CD8-positive, alpha-beta memory T cell (primary cell): Measurements from ENCODE around the gene DUOXA2. TPM values are rescaled to one million over a fixed set of nuclear protein-coding genes. Genes with fewer than 3 reads are reported as not detected.
A peak's percentile ranks its signal among the peaks of the same experiment; 100 is the strongest.

Experiments
- CTCF ChIA-PET: fragments of 350-600 bp; sonication (Branson Sonifier 250); formaldehyde crosslinking; loops from one replicate; lab custom pipeline; 2021; ENCODE audit warnings: antibody characterized with exemption; lab: Charles Lee
- POLR2A ChIA-PET: fragments of 350-600 bp; sonication (Branson Sonifier 250); formaldehyde crosslinking; loops from one replicate; lab custom pipeline; 2021; ENCODE audit warnings: antibody characterized with exemption; lab: Charles Lee
- DNase-seq, 5 donors: peaks; one replicate each; pipeline versions ENCODE4 v3.0.0 to v3.0.0-alpha.2; 2020 to 2022; ENCODE audit warnings: mixed read lengths in 1 of 5
- H3K27ac ChIP-seq: one replicate; pipeline ENCODE4 v1.7.0; 2013; ENCODE audit warnings: low read depth, mild to moderate bottlenecking, low read length, moderate library complexity
- H3K27me3 ChIP-seq: 2 replicates; pipeline ENCODE4 v1.7.0; 2013; ENCODE audit warnings: low read length, mild to moderate bottlenecking; ENCODE audit not compliant: insufficient read depth, poor library complexity, severe bottlenecking
- H3K36me3 ChIP-seq: 2 replicates; pipeline ENCODE4 v1.7.0; 2013; ENCODE audit warnings: mild to moderate bottlenecking, low read length, moderate library complexity; ENCODE audit not compliant: insufficient read depth
- H3K4me1 ChIP-seq: 2 replicates; pipeline ENCODE4 v1.7.0; 2013; ENCODE audit warnings: mild to moderate bottlenecking, low read length, moderate library complexity; ENCODE audit not compliant: insufficient read depth
- H3K4me3 ChIP-seq: 2 replicates; pipeline ENCODE4 v1.7.0; 2013; ENCODE audit warnings: mild to moderate bottlenecking, low read length
- H3K9me3 ChIP-seq: 2 replicates; pipeline ENCODE4 v1.7.0; 2013; ENCODE audit warnings: mild to moderate bottlenecking, low read length
- H3K27ac Mint-ChIP-seq, 8 donors: one replicate each; pipeline ENCODE4 v1.8.0; 2020 to 2021; ENCODE audit warnings: mixed read lengths in 8 of 8, mild to moderate bottlenecking in 6 of 8, inconsistent platforms in 3 of 8, moderate library complexity in 3 of 8
- H3K27me3 Mint-ChIP-seq, 2 donors: one replicate each; pipeline ENCODE4 v1.8.0; 2020 to 2021; ENCODE audit warnings: mixed read lengths in 2 of 2, mild to moderate bottlenecking in 1 of 2, moderate library complexity in 1 of 2
- H3K36me3 Mint-ChIP-seq, 3 donors: one replicate each; pipeline ENCODE4 v1.8.0; 2020 to 2021; ENCODE audit warnings: mixed read lengths in 3 of 3, inconsistent platforms in 1 of 3, mild to moderate bottlenecking in 1 of 3
- H3K4me1 Mint-ChIP-seq, 3 donors: one replicate each; pipeline ENCODE4 v1.8.0; 2020 to 2021; ENCODE audit warnings: mixed read lengths in 3 of 3, inconsistent platforms in 1 of 3, mild to moderate bottlenecking in 1 of 3
- H3K4me3 Mint-ChIP-seq, 7 donors: one replicate each; pipeline ENCODE4 v1.8.0; 2020 to 2021; ENCODE audit warnings: mixed read lengths in 7 of 7, mild to moderate bottlenecking in 6 of 7, moderate library complexity in 4 of 7, inconsistent platforms in 2 of 7
- H3K9me3 Mint-ChIP-seq, 5 donors: one replicate each; pipeline ENCODE4 v1.8.0; 2020 to 2022; ENCODE audit warnings: mixed read lengths in 5 of 5, mild to moderate bottlenecking in 3 of 5, moderate library complexity in 2 of 5, inconsistent platforms in 1 of 5
- polyA plus RNA-seq: library from polyadenylated mRNA; unstranded; fragments of 300-500 nt; fragmentation: Illumina TruSeq; gene quantifications from one replicate; pipeline ENCODE4 v1.2.3, GENCODE V29; 2021
- total RNA-seq, 2 experiments: library from RNA; stranded (reverse); gene quantifications; one replicate each; pipeline ENCODE4 v1.2.3, GENCODE V29; 2021

DUOXA2 gene
- total and polyA plus RNA-seq, 3 experiments from 2014 or later = not detected

GRCh38 chr15:45137703-45138102 is 23.6 kb downstream of the DUOXA2 start:
- Mint-ChIP-seq H3K27me3 (peaks cover 24 to 27% of the 10 kb centered on the region in 2 donors), H3K4me1 (peaks cover 8 to 17% (median 15%) of the 10 kb centered on the region in 3 donors), H3K9me3 (no peaks in the 10 kb centered on the region), H3K4me3 (no peak overlapping the region), H3K27ac (no peak overlapping the region), H3K36me3 (peaks cover 0 to 2% (median 0%) of the 10 kb centered on the region in 3 donors)
- Histone ChIP-seq H3K4me3 (no peak overlapping the region), H3K9me3 (no peaks in the 10 kb centered on the region), H3K4me1 (no peaks in the 10 kb centered on the region), H3K27ac (no peak overlapping the region), H3K27me3 (peaks cover 19% of the 10 kb centered on the region), H3K36me3 (no peaks in the 10 kb centered on the region)
- CTCF ChIA-PET = interaction anchor here (0.7 to 1.7 kb wide), 3 partner anchors 20 to 30 kb away, joined by 3 to 4 read pairs (median 3); no protein-coding TSS in a partner anchor
- POLR2A ChIA-PET = interaction anchor here (0.6 kb wide), 1 partner anchor 56 kb away, joined by 3 read pairs; no protein-coding TSS in a partner anchor
- no peak for DNase-seq

GRCh38 chr15:45138814-45139765 is 25.0 kb downstream of the DUOXA2 start:
- POLR2A ChIA-PET = no interaction called here
- H3K4me1 Mint-ChIP-seq = peaks cover 8 to 17% (median 15%) of the 10 kb centered on the region in 3 donors

DNA sequence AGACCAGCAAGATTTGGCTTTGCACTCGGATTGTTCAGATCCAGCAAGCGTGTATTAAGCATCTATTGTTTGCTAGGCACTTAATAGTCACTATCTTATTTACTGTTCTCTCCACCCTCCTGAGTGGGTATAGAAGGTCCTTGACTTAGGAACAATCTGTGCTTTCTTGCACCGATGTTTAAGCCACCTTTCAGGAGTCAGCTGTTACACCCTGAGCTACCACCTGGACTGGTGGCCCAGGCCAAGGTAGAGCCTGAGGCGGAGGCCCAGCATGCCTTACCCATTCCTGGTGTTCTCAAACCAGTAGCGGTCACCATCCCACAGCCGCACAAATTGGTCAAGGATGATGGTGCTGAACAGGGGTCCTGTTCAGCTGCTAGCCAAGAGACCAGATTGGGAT is 25.6 kb downstream of the DUOXA2 start:
- no peak overlapping the region for H3K27ac Mint-ChIP-seq
- H3K9me3 ChIP-seq = no peaks in the 10 kb centered on the region
- no peaks in the 10 kb centered on the region for H3K4me1 ChIP-seq
- DNase-seq = no peak
- ChIA-PET CTCF (interaction anchor here (1.7 to 2.2 kb wide), 2 partner anchors 22 to 23 kb away, joined by 4 to 5 read pairs; no protein-coding TSS in a partner anchor), POLR2A (no interaction called here)
- H3K4me3 ChIP-seq = no peak overlapping the region
- H3K9me3 Mint-ChIP-seq = no peaks in the 10 kb centered on the region
- H3K27me3 ChIP-seq = peaks cover 3% of the 10 kb centered on the region
- peaks cover 4 to 11% (median 10%) of the 10 kb centered on the region in 3 donors for H3K4me1 Mint-ChIP-seq
- H3K27ac ChIP-seq = no peak overlapping the region
- H3K27me3 Mint-ChIP-seq = peaks cover 12 to 14% of the 10 kb centered on the region in 2 donors
- no peak overlapping the region for H3K4me3 Mint-ChIP-seq
- H3K36me3 ChIP-seq = no peaks in the 10 kb centered on the region
- peaks cover 0 to 2% (median 0%) of the 10 kb centered on the region in 3 donors for H3K36me3 Mint-ChIP-seq

More at GRCh38 chr15:45138814-45139765, 25.0 kb downstream of the DUOXA2 start:
- Histone ChIP-seq H3K9me3 (no peaks in the 10 kb centered on the region), H3K4me3 (no peak overlapping the region), H3K4me1 (no peaks in the 10 kb centered on the region), H3K36me3 (no peaks in the 10 kb centered on the region), H3K27ac (no peak overlapping the region), H3K27me3 (peaks cover 9% of the 10 kb centered on the region)
- Mint-ChIP-seq H3K27ac (peak overlapping the region in 1 of 8 donors; percentile 57), H3K9me3 (no peaks in the 10 kb centered on the region), H3K36me3 (peaks cover 0 to 2% (median 0%) of the 10 kb centered on the region in 3 donors), H3K27me3 (peaks cover 17 to 19% of the 10 kb centered on the region in 2 donors), H3K4me3 (no peak overlapping the region)
- no peak for DNase-seq
- CTCF ChIA-PET = interaction anchor here (1.7 to 2.2 kb wide), 2 partner anchors 21 to 24 kb away, joined by 4 to 5 read pairs; no protein-coding TSS in a partner anchor

- Histone ChIP-seq H3K36me3 (no peaks in the 10 kb centered on the region), H3K9me3 (no peaks in the 10 kb centered on the region), H3K27ac (no peak overlapping the region), H3K27me3 (no peaks in the 10 kb centered on the region), H3K4me1 (no peaks in the 10 kb centered on the region), H3K4me3 (no peak overlapping the region)
- Mint-ChIP-seq H3K27ac (no peak overlapping the region), H3K4me1 (peaks cover 2 to 7% (median 7%) of the 10 kb centered on the region in 3 donors), H3K27me3 (peaks cover 9 to 11% of the 10 kb centered on the region in 2 donors), H3K36me3 (peaks cover 0 to 2% (median 0%) of the 10 kb centered on the region in 3 donors), H3K9me3 (no peaks in the 10 kb centered on the region), H3K4me3 (no peak overlapping the region)
- DNase-seq = no peak
- ChIA-PET CTCF (interaction anchor here (2.2 kb wide), 1 partner anchor 23 kb away, joined by 5 read pairs; no protein-coding TSS in a partner anchor), POLR2A (no interaction called here)
Measured at GRCh38 chr15:45140557-45141250, 26.6 kb downstream of the DUOXA2 start.

DNA sequence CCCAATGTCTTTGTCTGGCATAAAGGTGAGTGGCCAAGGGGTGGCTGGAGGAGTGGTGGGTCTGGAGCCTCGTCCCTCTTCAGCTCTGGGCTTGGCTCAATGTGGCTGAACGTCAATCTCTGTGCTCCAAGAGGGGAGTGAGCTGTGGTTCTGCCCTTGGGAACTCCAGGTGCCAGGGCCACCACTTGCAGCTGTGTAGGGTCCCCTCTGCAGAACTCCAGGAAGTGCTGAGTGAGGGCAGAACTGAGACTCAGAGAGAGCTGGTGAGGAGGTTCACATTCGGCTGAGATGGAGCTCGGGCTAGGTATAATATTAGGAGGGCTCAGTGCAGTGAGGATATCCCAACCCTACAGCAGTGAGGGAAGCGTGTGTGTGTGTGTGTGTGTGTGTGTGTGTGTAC is 27.3 kb downstream of the DUOXA2 start:
- no peak overlapping the region for H3K4me3 ChIP-seq
- no peaks in the 10 kb centered on the region for H3K27me3 ChIP-seq
- peaks cover 0 to 4% (median 3%) of the 10 kb centered on the region in 3 donors for H3K4me1 Mint-ChIP-seq
- H3K4me1 ChIP-seq = no peaks in the 10 kb centered on the region
- no peak overlapping the region for H3K27ac ChIP-seq
- ChIA-PET POLR2A (no interaction called here), CTCF (interaction anchor here (1.1 to 2.2 kb wide), 2 partner anchors 23 to 290 kb away, joined by 3 to 5 read pairs; no protein-coding TSS in a partner anchor)
- H3K4me3 Mint-ChIP-seq = no peak overlapping the region
- H3K27me3 Mint-ChIP-seq = peaks cover 5 to 7% of the 10 kb centered on the region in 2 donors
- H3K27ac Mint-ChIP-seq = no peak overlapping the region
- H3K9me3 ChIP-seq = no peaks in the 10 kb centered on the region
- H3K36me3 ChIP-seq = no peaks in the 10 kb centered on the region
- H3K36me3 Mint-ChIP-seq = peaks cover 0 to 2% (median 0%) of the 10 kb centered on the region in 3 donors
- no peaks in the 10 kb centered on the region for H3K9me3 Mint-ChIP-seq
- DNase-seq = no peak

DNA sequence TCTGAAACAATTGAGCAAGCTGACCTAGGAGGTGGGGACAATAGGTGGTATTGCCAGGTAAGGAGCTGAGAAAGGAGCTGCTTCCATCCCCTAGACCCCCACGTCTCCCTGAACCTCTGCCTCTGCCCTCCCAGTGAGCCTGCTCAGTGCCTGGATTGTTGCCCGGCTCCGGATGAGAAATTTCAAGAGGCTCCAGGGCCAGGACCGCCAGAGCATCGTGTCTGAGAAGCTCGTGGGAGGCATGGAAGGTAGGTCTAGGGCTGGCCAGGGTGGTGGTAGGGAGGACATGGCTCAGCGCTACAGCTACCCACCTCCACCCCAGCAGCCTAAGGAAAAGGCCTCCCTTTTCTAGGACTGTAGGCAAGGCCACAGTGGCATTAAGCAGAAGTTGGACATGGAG is 28.9 kb downstream of the DUOXA2 start:
- Mint-ChIP-seq H3K27ac (no peak overlapping the region), H3K36me3 (peaks cover 0 to 3% (median 0%) of the 10 kb centered on the region in 3 donors), H3K9me3 (no peaks in the 10 kb centered on the region), H3K4me1 (no peaks in the 10 kb centered on the region), H3K4me3 (no peak overlapping the region), H3K27me3 (peaks cover 0 to 4% of the 10 kb centered on the region in 2 donors)
- CTCF ChIA-PET = interaction anchor here (1.2 kb wide), 1 partner anchor 25 kb away, joined by 4 read pairs; no protein-coding TSS in a partner anchor
- POLR2A ChIA-PET = no interaction called here
- Histone ChIP-seq H3K9me3 (no peaks in the 10 kb centered on the region), H3K36me3 (no peaks in the 10 kb centered on the region), H3K4me1 (no peaks in the 10 kb centered on the region), H3K4me3 (no peak overlapping the region), H3K27ac (no peak overlapping the region), H3K27me3 (no peaks in the 10 kb centered on the region)
- DNase-seq = no peak

GRCh38 chr15:45143946-45144345 is 29.8 kb downstream of the DUOXA2 start:
- H3K4me3 ChIP-seq = no peak overlapping the region
- Mint-ChIP-seq H3K27me3 (peaks cover 0 to 2% of the 10 kb centered on the region in 2 donors), H3K4me1 (no peaks in the 10 kb centered on the region), H3K4me3 (no peak overlapping the region), H3K27ac (no peak overlapping the region), H3K9me3 (no peaks in the 10 kb centered on the region), H3K36me3 (peaks cover 0 to 3% (median 0%) of the 10 kb centered on the region in 3 donors)
- ChIA-PET POLR2A (no interaction called here), CTCF (interaction anchor here (0.9 kb wide), 1 partner anchor 19 kb away, joined by 3 read pairs; no protein-coding TSS in a partner anchor)
- H3K4me1 ChIP-seq = no peaks in the 10 kb centered on the region
- H3K27me3 ChIP-seq = no peaks in the 10 kb centered on the region
- H3K9me3 ChIP-seq = no peaks in the 10 kb centered on the region
- H3K27ac ChIP-seq = no peak overlapping the region
- H3K36me3 ChIP-seq = no peaks in the 10 kb centered on the region
- DNase-seq = no peak
